NCI-H226 (cell line): ENCODE data around the gene SASS6.
"Not testable (repeated sequence)": the region's sequence is repeated elsewhere in the genome, so short reads cannot be mapped to it uniquely, and the experiment has no call there.

Experiments
- DNase-seq: peaks from one replicate; pipeline ENCODE4 v3.0.0-alpha.2; 2015

The SASS6 gene

DNA sequence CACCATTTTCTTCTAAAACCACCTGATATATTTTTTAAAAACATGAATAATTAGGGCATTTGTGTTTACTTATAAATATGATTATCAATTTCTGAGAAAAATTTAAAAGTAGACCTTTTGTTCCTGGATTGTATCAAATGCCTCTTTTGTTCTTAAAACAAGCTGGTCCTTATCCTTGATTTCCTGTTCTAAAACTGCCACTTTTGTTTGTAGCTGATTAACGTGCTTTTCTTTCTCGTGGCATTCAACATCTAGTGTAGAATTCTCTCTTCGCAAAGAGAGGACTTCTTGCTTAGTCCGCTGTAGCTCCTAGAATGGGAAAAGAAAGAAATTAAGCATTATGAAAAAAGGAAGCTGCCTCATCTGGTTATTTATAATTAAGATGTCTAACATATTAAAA lies 25.0 kb downstream of the SASS6 start:
- DNase-seq = no peak

DNA sequence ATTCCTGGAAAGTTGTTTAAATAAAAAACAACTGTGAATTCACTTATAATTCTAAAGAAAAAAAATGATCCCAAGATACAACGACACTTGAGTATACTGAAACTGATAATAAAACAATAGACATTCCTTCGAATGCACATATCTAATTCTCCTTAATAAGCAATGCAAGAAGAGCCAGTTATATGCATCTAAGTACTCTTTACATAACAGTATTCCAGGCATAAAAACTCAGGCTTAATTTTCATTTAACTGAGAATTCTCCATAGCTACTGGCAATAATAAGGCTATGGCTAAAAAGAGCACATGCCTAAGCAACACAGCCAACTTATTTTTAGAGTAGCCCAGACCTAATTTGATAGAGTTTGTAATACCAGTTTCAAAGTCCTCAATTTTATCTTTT lies 31.2 kb downstream of the SASS6 start:
- no peak for DNase-seq

DNA sequence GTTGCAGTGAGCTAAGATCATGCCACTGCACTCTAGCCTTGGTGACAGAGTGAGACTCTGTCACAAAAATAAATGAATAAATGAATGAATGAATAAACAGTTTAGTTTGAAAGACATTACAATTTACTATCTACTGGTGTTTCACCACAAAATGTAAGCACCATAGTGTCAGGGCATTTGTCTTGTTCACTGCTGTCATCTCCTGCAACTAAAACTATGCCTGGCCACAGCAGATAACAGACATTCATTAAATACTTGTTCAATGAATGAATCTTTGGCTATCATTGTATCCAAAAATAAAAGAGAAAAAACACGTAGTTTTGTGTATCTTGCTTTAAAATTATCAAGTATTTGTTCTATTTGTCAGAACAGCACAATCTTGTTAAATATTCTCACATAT lies 32.5 kb downstream of the SASS6 start:
- peak; percentile 53 for DNase-seq

GRCh38 chr1:100090471-100090870 lies 42.3 kb downstream of the SASS6 start:
- no peak for DNase-seq

GRCh38 chr1:100089082-100089481 lies 43.6 kb downstream of the SASS6 start:
- DNase-seq = no peak

DNA sequence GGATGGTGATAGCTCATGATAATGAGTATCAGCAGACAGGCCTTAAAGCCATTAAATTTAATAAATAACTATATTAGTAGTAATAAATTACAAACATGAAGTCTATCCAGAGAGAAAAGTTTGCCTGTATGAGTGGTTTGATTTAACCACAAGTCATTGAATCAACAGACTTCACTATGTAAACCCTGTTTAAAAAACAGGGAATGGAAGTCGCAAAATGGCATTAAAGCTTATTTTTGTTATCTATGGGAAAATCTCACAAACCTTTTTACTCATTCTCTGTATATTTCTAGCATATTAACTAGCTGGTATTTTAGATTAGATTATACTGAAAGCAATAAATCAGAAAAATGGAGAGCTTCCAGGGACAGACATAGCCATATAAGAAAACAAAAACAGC lies 45.3 kb downstream of the SASS6 start:
- DNase-seq = no peak

- no peak for DNase-seq
These were observed 52.4 kb downstream of the SASS6 start for GRCh38 chr1:100080331-100080730.

GRCh38 chr1:100077531-100077930 lies 55.2 kb downstream of the SASS6 start:
- no peak for DNase-seq

DNA sequence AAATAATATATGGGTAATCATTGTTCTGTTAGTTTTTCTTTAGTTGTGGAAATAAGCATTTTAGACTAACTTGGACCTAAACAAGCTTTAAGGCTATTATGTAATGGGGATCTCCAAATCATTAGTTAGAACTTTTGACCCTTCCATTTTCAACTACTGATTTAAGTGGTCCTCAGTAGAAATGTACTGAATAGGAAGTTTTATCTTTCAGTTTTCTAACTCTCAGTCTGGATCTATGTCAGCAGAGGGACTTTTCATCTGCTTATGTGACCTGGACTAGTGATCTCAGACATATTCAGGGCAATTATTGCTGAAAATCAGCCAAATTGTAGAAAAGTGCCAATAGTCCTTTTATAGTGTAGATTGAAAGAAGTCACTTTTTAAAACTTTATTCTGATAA lies 56.0 kb downstream of the SASS6 start:
- no peak for DNase-seq

DNA sequence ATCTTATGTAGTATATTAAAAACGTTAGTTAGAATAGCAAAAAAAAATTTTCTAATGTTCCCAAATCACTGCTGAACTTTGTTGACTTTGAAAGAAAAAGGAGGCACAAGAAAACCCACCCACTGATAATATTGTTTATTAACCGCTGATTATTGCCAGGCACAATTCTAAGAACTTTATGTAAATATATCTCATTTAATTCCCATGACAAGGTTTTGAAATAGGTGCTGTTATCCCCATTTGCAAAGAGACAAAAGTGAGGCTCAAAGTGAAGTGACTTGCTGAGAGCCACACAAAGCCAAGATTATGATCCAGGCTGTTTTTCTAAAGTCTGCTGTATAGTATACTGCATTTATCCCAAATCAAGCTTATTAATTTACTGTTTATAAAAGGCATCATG lies 56.4 kb downstream of the SASS6 start:
- no peak for DNase-seq

GRCh38 chr1:100075773-100076172 lies 57.0 kb downstream of the SASS6 start:
- no peak for DNase-seq

GRCh38 chr1:100074604-100075395 lies 57.9 kb downstream of the SASS6 start:
- DNase-seq = no peak

GRCh38 chr1:100073531-100073930 lies 59.2 kb downstream of the SASS6 start:
- DNase-seq = no peak

- no peak for DNase-seq
These were observed 62.4 kb downstream of the SASS6 start for GRCh38 chr1:100070201-100070939.

DNA sequence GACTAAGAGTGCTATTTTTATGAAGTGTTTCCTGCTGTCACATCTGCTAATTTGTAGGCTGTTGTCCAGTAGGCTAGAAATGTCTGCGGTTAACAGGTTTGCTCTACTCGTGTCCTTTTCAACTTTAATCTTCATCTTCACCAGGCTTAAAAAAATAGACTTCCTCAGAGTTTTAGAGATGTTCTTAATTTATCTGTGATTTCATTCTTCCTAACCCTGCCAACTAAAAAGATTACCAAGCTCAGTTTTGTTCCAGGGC lies 66.8 kb downstream of the SASS6 start:
- no peak for DNase-seq

- no peak for DNase-seq
These were observed 67.4 kb downstream of the SASS6 start for GRCh38 chr1:100065183-100065968.

DNA sequence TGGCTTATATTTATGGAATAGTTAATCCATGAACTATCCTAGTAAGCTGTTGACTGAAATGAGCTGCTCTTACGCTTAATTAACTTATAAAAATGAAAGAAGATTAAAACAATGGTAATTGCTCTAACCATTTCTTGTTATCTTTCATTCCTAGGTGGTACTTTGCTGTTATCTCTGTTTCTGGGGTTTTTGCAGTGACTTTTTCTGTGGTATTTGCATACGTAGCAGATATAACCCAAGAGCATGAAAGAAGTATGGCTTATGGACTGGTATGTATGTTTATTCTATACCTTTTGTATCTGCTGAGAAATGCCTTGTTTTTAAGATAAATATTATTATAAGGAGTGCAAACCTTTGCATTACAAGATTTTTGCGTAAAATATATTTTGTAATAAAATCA lies 71.0 kb downstream of the SASS6 start:
- DNase-seq = no peak

DNA sequence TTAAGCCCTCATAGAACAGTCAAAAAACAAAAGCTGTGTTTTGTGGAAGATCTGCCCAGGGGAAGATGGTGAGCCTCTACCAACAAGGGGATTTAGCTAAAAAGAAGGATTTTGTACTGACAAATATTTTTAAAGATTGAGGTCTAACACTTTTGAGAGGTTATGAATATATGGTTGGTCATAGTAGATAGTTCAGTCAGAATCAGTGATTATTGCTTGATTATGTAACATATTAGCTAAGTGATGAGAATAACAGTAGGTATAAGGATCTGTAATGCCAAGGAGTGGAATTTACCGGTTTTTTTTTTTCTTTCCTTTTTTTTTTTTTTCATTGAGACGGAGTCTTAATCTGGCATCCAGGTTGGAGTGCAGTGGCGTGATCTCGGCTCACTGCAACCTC lies 79.0 kb downstream of the SASS6 start:
- DNase-seq = no peak

- DNase-seq = no peak
These were observed 79.6 kb downstream of the SASS6 start for GRCh38 chr1:100053119-100053518.

DNA sequence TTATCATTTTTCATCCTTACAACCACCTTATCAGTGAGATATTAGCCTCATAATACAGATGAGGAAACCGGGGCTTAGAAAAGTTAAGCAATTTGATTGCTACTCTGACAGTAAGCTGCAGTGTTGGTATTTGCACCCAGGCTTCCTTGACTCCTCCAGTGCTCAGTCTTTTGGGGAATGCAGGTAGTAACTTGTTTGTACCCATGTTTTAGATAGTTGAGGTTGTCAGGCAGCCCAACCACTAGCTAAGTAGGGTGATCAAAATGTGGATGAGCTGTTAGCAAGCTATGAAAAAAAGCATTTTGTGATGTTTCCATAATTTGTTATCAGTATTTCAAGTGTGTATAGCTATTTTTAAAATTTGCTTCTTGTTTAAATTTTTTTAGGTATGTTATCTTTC lies 80.8 kb downstream of the SASS6 start:
- no peak for DNase-seq

GRCh38 chr1:100051401-100051800 lies 81.3 kb downstream of the SASS6 start:
- no peak for DNase-seq

DNA sequence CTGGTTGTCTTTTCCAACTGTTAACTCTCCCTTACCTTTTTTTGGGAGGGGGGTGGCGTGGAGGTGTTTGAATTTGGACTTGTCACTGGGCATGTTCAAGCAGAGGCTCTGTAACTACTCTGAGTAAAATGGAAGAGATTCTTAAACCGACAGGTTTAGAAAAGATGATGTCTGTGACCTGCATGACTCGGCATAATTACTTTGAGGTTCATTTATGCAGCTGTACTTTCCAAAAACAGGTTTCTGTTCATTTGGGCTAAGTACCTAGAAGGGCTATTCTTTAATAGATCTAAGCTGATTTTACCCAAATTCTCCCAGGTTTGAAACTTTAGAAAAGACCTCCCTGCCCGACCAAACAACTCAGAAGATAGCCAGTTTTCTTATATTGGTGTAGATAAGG lies 82.6 kb downstream of the SASS6 start:
- no peak for DNase-seq

- DNase-seq = not testable (repeated sequence)
These were observed 85.5 kb downstream of the SASS6 start for GRCh38 chr1:100047235-100047708.

GRCh38 chr1:100045206-100045605 lies 87.5 kb downstream of the SASS6 start:
- no peak for DNase-seq
